Upper lobe of left lung (tissue), 6 donors: ENCODE data around the gene CUL7. TPM values are rescaled to one million over a fixed set of nuclear protein-coding genes. Genes with fewer than 3 reads are reported as not detected.

Experiments used
- ATAC-seq, 2 donors: fragments of 200-7000 bp; cut with Tn5 transposase; one replicate each; pipeline ENCODE4 v1.9.1; 2022; ENCODE audit warnings: mild to moderate bottlenecking in 2 of 2, moderate library complexity in 2 of 2; ENCODE audit not compliant: low FRiP score in 2 of 2
- DNase-seq, 2 donors: peaks; one replicate each; pipeline ENCODE4 v3.0.0-alpha.2; 2019 to 2020
- H3K27ac ChIP-seq, 4 donors: fragments of 200-600 bp; sonication (generic); one replicate each; pipeline ENCODE4 v1.5.1; 2016 to 2019
- H3K27me3 ChIP-seq, 4 donors: fragments of 200-600 bp; sonication (generic); one replicate each; pipeline ENCODE4 v1.5.1; 2017 to 2019
- H3K36me3 ChIP-seq, 4 donors: fragments of 200-600 bp; sonication (generic); one replicate each; pipeline ENCODE4 v1.5.1; 2016 to 2019
- H3K4me1 ChIP-seq, 4 donors: fragments of 200-600 bp; sonication (generic); one replicate each; pipeline ENCODE4 v1.5.1; 2018 to 2019
- H3K4me3 ChIP-seq, 4 donors: fragments of 200-600 bp; sonication (generic); one replicate each; pipeline ENCODE4 v1.5.1; 2017 to 2019; ENCODE audit warnings: mild to moderate bottlenecking in 2 of 4, moderate library complexity in 1 of 4
- H3K9me3 ChIP-seq, 4 donors: fragments of 200-600 bp; sonication (generic); one replicate each; pipeline ENCODE4 v1.5.1; 2018 to 2019
- CTCF ChIP-seq, 6 experiments: fragments of 450-650 bp in 4 of 6; fragments of 200-600 bp in 2 of 6; sonication (generic) in 2 of 6; IDR thresholded peaks; one replicate each; pipeline ENCODE4 v1.5.1; 2016 to 2019; ENCODE audit warnings: antibody characterized with exemption in 6 of 6
- EP300 ChIP-seq, 4 donors: sonication (generic); formaldehyde crosslinking; IDR thresholded peaks; one replicate each; pipeline ENCODE4 v1.5.1; 2017; ENCODE audit warnings: antibody characterized with exemption in 4 of 4, control low read depth in 2 of 4
- POLR2A ChIP-seq, 4 donors: fragments of 450-650 bp; IDR thresholded peaks; one replicate each; pipeline ENCODE4 v1.5.1; 2016 to 2017; ENCODE audit warnings: antibody characterized with exemption in 4 of 4, mild to moderate bottlenecking in 2 of 4
- POLR2AphosphoS5 ChIP-seq, 2 donors: sonication (generic); formaldehyde crosslinking; IDR thresholded peaks; one replicate each; pipeline ENCODE4 v1.5.1; 2017; ENCODE audit warnings: antibody characterized with exemption in 2 of 2
- WGBS, 2 donors: methylation state at CpG; one replicate each; pipeline ENCODE4 v1.1.5; 2017 to 2018; 5-methylcytosine and 5-hydroxymethylcytosine counted together
- total RNA-seq, 6 donors: library from RNA; depleted of rRNA in 4 of 6; stranded (reverse); fragments of >200 nt in 4 of 6; gene quantifications; one replicate each; pipeline versions ENCODE4 v1.1.0 to v1.2.1, GENCODE V29; 2016 to 2021
- donor health status: DM: no; HTN: no; CAD: no; lungs with moderate emphysema.
- donor health status: DM: no; HTN: yes; CAD: no; lungs with severe emphysema.

Gene CUL7
- total RNA-seq, 6 donors from 2014 or later = 16.0 to 35.6 (median 20.4) TPM

GRCh38 chr6:43019152-43019551 is 34.5 kb downstream of the CUL7 start:
- Histone ChIP-seq H3K27ac (no peak overlapping the region), H3K27me3 (no peaks in the 10 kb centered on the region), H3K4me1 (peaks cover 46 to 57% (median 49%) of the 10 kb centered on the region in 4 donors), H3K36me3 (peaks cover 16 to 33% (median 22%) of the 10 kb centered on the region in 4 donors), H3K4me3 (no peak overlapping the region), H3K9me3 (no peaks in the 10 kb centered on the region)
- TF ChIP-seq CTCF (IDR thresholded peaks at IDR 0.05) = no peak
- no peak for TF ChIP-seq POLR2A (IDR thresholded peaks at IDR 0.05)
- no peak for TF ChIP-seq POLR2AphosphoS5 (IDR thresholded peaks at IDR 0.05)
- TF ChIP-seq EP300 (IDR thresholded peaks at IDR 0.05) = no peak
- ATAC-seq = no peak
- 91 to 94% methylated on average over 2 of the region's 2 CpGs for WGBS, 2 donors
- no peak for DNase-seq

- peaks cover 18 to 36% (median 25%) of the 10 kb centered on the region in 4 donors for H3K36me3 ChIP-seq
- H3K27ac ChIP-seq = peak overlapping the region in 1 of 4 donors; percentile 26
- TF ChIP-seq EP300 (IDR thresholded peaks at IDR 0.05) (no peak), CTCF (IDR thresholded peaks at IDR 0.05) (no peak), POLR2A (IDR thresholded peaks at IDR 0.05) (no peak), POLR2AphosphoS5 (IDR thresholded peaks at IDR 0.05) (no peak)
- WGBS, 2 donors = 86 to 95% methylated on average over 9 to 12 of the region's 12 CpGs
- peaks cover 43 to 53% (median 49%) of the 10 kb centered on the region in 4 donors for H3K4me1 ChIP-seq
- ATAC-seq (no peak), DNase-seq (peak in 1 of 2 donors; percentile 66)
- no peak overlapping the region for H3K4me3 ChIP-seq
- no peaks in the 10 kb centered on the region for H3K9me3 ChIP-seq
- no peaks in the 10 kb centered on the region for H3K27me3 ChIP-seq
These were observed 36.7 kb downstream of the CUL7 start for GRCh38 chr6:43016943-43017334.

DNA sequence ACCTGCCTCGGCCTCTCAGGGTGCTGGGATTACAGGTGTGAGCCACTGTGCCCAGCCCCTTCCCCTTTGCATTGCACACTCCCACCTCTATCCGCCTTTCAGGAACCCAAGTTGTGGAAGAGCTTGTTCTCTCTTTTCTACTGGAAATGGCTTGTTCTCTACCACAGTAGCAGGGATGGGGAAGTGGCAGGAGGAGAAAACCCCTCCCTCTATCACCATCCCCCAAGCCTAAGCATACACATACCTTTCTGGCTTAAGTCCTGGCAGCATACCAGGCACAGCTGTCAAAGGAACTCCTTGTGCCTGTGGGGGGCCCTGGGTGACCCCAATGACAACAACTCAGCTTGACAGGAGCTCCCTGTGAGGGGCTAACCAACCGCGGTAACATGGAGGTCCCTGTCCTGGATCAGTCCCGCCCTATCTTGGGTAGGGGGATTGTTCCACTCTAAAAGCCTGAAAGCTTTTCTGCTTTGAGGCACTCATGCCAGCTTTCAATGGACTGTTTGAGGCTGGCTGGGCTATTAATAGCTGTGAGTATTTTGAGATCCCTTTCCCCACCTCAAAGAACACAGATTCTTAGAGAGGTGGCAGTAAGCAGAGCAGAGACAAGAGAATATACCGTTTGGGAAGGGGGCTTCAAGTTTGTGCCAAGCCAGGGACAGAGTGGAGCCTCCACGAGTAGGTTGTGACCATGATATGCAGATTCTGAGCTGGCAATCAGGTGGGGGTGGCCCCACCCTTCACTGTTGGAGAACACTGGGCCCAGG is 37.3 kb downstream of the CUL7 start:
- ATAC-seq (no peak), DNase-seq (no peak)
- peak overlapping the region in 1 of 4 donors; percentile 16 for H3K4me3 ChIP-seq
- no peaks in the 10 kb centered on the region for H3K27me3 ChIP-seq
- H3K9me3 ChIP-seq = no peaks in the 10 kb centered on the region
- peaks cover 43 to 53% (median 49%) of the 10 kb centered on the region in 4 donors for H3K4me1 ChIP-seq
- TF ChIP-seq CTCF (IDR thresholded peaks at IDR 0.05) (no peak), POLR2AphosphoS5 (IDR thresholded peaks at IDR 0.05) (no peak), POLR2A (IDR thresholded peaks at IDR 0.05) (no peak), EP300 (IDR thresholded peaks at IDR 0.05) (no peak)
- H3K36me3 ChIP-seq = peaks cover 18 to 42% (median 30%) of the 10 kb centered on the region in 4 donors
- WGBS, 2 donors = 70 to 87% methylated on average over 7 of the region's 7 CpGs
- peak overlapping the region in 1 of 4 donors; percentile 26 for H3K27ac ChIP-seq

GRCh38 chr6:43014434-43014909 is 39.2 kb downstream of the CUL7 start:
- 0 to 1% methylated on average over 7 of the region's 7 CpGs for WGBS, 2 donors
- TF ChIP-seq CTCF (IDR thresholded peaks at IDR 0.05) (no peak), EP300 (IDR thresholded peaks at IDR 0.05) (no peak), POLR2A (IDR thresholded peaks at IDR 0.05) (no peak), POLR2AphosphoS5 (IDR thresholded peaks at IDR 0.05) (no peak)
- Histone ChIP-seq H3K36me3 (peaks cover 18 to 55% (median 44%) of the 10 kb centered on the region in 4 donors), H3K27me3 (no peaks in the 10 kb centered on the region), H3K9me3 (no peaks in the 10 kb centered on the region), H3K27ac (peak overlapping the region; percentile 70 to 91 (median 80)), H3K4me3 (peak overlapping the region; percentile 77 to 97 (median 81)), H3K4me1 (peaks cover 36 to 46% (median 41%) of the 10 kb centered on the region in 4 donors)
- DNase-seq = no peak
- no peak for ATAC-seq
